Measurements from ENCODE around the gene STEAP2. TPM values are rescaled to one million over a fixed set of nuclear protein-coding genes. Genes with fewer than 3 reads are reported as not detected.

Gene STEAP2
- polyA plus RNA-seq, 4 donors = 2.2 to 16.0 (median 4.5) TPM

GRCh38 chr7:90173127-90173844 is 38.3 kb upstream of the STEAP2 start:
- 59 to 73% (median 73%) methylated on average over 4 of the region's 4 CpGs for WGBS, 3 donors
- Histone ChIP-seq H3K9me3 (ENCODE audit: control insufficient read depth in 2 of 2, insufficient read depth in 1 of 2, low read depth in 1 of 2, low read length in 1 of 2) (peaks cover 0 to 14% of the 10 kb centered on the region in 2 donors), H3K36me3 (ENCODE audit: control insufficient read depth in 3 of 3, insufficient read depth in 2 of 3, low read depth in 1 of 3, low read length in 3 of 3) (no peaks in the 10 kb centered on the region), H3K4me3 (ENCODE audit: low read depth in 1 of 3, low read length in 3 of 3) (no peak overlapping the region), H3K27me3 (ENCODE audit: control insufficient read depth in 3 of 3, insufficient read depth in 3 of 3, low read length in 3 of 3) (no peaks in the 10 kb centered on the region), H3K27ac (ENCODE audit: low read depth in 1 of 3, low read length in 2 of 3) (no peak overlapping the region), H3K4me1 (ENCODE audit: control insufficient read depth in 3 of 3, insufficient read depth in 2 of 3, low read depth in 1 of 3, low read length in 2 of 3) (peaks cover 0 to 4% (median 3%) of the 10 kb centered on the region in 3 donors)
- DNase-seq (no peak), FAIRE-seq (no peak)

GRCh38 chr7:90175667-90176066 is 35.9 kb upstream of the STEAP2 start:
- DNase-seq (no peak), FAIRE-seq (no peak)
- no peaks in the 10 kb centered on the region for H3K27me3 ChIP-seq (ENCODE audit: control insufficient read depth in 3 of 3, insufficient read depth in 3 of 3, low read length in 3 of 3)
- no peak overlapping the region for H3K4me3 ChIP-seq (ENCODE audit: low read depth in 1 of 3, low read length in 3 of 3)
- peaks cover 0 to 14% of the 10 kb centered on the region in 2 donors for H3K9me3 ChIP-seq (ENCODE audit: control insufficient read depth in 2 of 2, insufficient read depth in 1 of 2, low read depth in 1 of 2, low read length in 1 of 2)
- 71 to 95% (median 80%) methylated on average over 4 of the region's 4 CpGs for WGBS, 3 donors
- H3K36me3 ChIP-seq (ENCODE audit: control insufficient read depth in 3 of 3, insufficient read depth in 2 of 3, low read depth in 1 of 3, low read length in 3 of 3) = no peaks in the 10 kb centered on the region
- H3K27ac ChIP-seq (ENCODE audit: low read depth in 1 of 3, low read length in 2 of 3) = no peak overlapping the region
- peaks cover 2 to 8% (median 3%) of the 10 kb centered on the region in 3 donors for H3K4me1 ChIP-seq (ENCODE audit: control insufficient read depth in 3 of 3, insufficient read depth in 2 of 3, low read depth in 1 of 3, low read length in 2 of 3)

GRCh38 chr7:90176195-90176594 is 35.3 kb upstream of the STEAP2 start:
- no peak for FAIRE-seq
- Histone ChIP-seq H3K9me3 (ENCODE audit: control insufficient read depth in 2 of 2, insufficient read depth in 1 of 2, low read depth in 1 of 2, low read length in 1 of 2) (peaks cover 0 to 14% of the 10 kb centered on the region in 2 donors), H3K4me1 (ENCODE audit: control insufficient read depth in 3 of 3, insufficient read depth in 2 of 3, low read depth in 1 of 3, low read length in 2 of 3) (peaks cover 2 to 8% (median 3%) of the 10 kb centered on the region in 3 donors), H3K27me3 (ENCODE audit: control insufficient read depth in 3 of 3, insufficient read depth in 3 of 3, low read length in 3 of 3) (no peaks in the 10 kb centered on the region), H3K36me3 (ENCODE audit: control insufficient read depth in 3 of 3, insufficient read depth in 2 of 3, low read depth in 1 of 3, low read length in 3 of 3) (no peaks in the 10 kb centered on the region), H3K27ac (ENCODE audit: low read depth in 1 of 3, low read length in 2 of 3) (no peak overlapping the region), H3K4me3 (ENCODE audit: low read depth in 1 of 3, low read length in 3 of 3) (no peak overlapping the region)
- 93 to 95% (median 94%) methylated on average over 1 of the region's 1 CpG for WGBS, 3 donors
- no peak for DNase-seq

GRCh38 chr7:90178166-90178565 is 33.4 kb upstream of the STEAP2 start:
- peaks cover 0 to 14% of the 10 kb centered on the region in 2 donors for H3K9me3 ChIP-seq (ENCODE audit: control insufficient read depth in 2 of 2, insufficient read depth in 1 of 2, low read depth in 1 of 2, low read length in 1 of 2)
- peaks cover 2 to 3% (median 3%) of the 10 kb centered on the region in 3 donors for H3K4me1 ChIP-seq (ENCODE audit: control insufficient read depth in 3 of 3, insufficient read depth in 2 of 3, low read depth in 1 of 3, low read length in 2 of 3)
- no peaks in the 10 kb centered on the region for H3K36me3 ChIP-seq (ENCODE audit: control insufficient read depth in 3 of 3, insufficient read depth in 2 of 3, low read depth in 1 of 3, low read length in 3 of 3)
- no peak overlapping the region for H3K4me3 ChIP-seq (ENCODE audit: low read depth in 1 of 3, low read length in 3 of 3)
- WGBS, 3 donors = 93 to 98% (median 98%) methylated on average over 2 of the region's 2 CpGs
- no peak for DNase-seq
- peak overlapping the region in 1 of 3 donors; percentile 21 for H3K27ac ChIP-seq (ENCODE audit: low read depth in 1 of 3, low read length in 2 of 3)
- no peaks in the 10 kb centered on the region for H3K27me3 ChIP-seq (ENCODE audit: control insufficient read depth in 3 of 3, insufficient read depth in 3 of 3, low read length in 3 of 3)
- FAIRE-seq = no peak

- Histone ChIP-seq H3K4me3 (ENCODE audit: low read depth in 1 of 3, low read length in 3 of 3) (no peak overlapping the region), H3K9me3 (ENCODE audit: control insufficient read depth in 2 of 2, insufficient read depth in 1 of 2, low read depth in 1 of 2, low read length in 1 of 2) (peaks cover 0 to 14% of the 10 kb centered on the region in 2 donors), H3K27ac (ENCODE audit: low read depth in 1 of 3, low read length in 2 of 3) (peak overlapping the region in 1 of 3 donors; percentile 21), H3K36me3 (ENCODE audit: control insufficient read depth in 3 of 3, insufficient read depth in 2 of 3, low read depth in 1 of 3, low read length in 3 of 3) (no peaks in the 10 kb centered on the region), H3K27me3 (ENCODE audit: control insufficient read depth in 3 of 3, insufficient read depth in 3 of 3, low read length in 3 of 3) (no peaks in the 10 kb centered on the region), H3K4me1 (ENCODE audit: control insufficient read depth in 3 of 3, insufficient read depth in 2 of 3, low read depth in 1 of 3, low read length in 2 of 3) (peaks cover 0 to 3% (median 2%) of the 10 kb centered on the region in 3 donors)
- DNase-seq (peak; percentile 44 to 50), FAIRE-seq (no peak)
- 55 to 67% (median 56%) methylated on average over 6 of the region's 6 CpGs for WGBS, 3 donors
These were observed 32.8 kb upstream of the STEAP2 start for GRCh38 chr7:90178679-90179278.

GRCh38 chr7:90180011-90180585 is 31.4 kb upstream of the STEAP2 start:
- Histone ChIP-seq H3K4me1 (ENCODE audit: control insufficient read depth in 3 of 3, insufficient read depth in 2 of 3, low read depth in 1 of 3, low read length in 2 of 3) (peaks cover 0 to 3% (median 2%) of the 10 kb centered on the region in 3 donors), H3K36me3 (ENCODE audit: control insufficient read depth in 3 of 3, insufficient read depth in 2 of 3, low read depth in 1 of 3, low read length in 3 of 3) (no peaks in the 10 kb centered on the region), H3K27me3 (ENCODE audit: control insufficient read depth in 3 of 3, insufficient read depth in 3 of 3, low read length in 3 of 3) (no peaks in the 10 kb centered on the region), H3K4me3 (ENCODE audit: low read depth in 1 of 3, low read length in 3 of 3) (no peak overlapping the region), H3K9me3 (ENCODE audit: control insufficient read depth in 2 of 2, insufficient read depth in 1 of 2, low read depth in 1 of 2, low read length in 1 of 2) (peaks cover 0 to 14% of the 10 kb centered on the region in 2 donors), H3K27ac (ENCODE audit: low read depth in 1 of 3, low read length in 2 of 3) (no peak overlapping the region)
- 76 to 85% (median 78%) methylated on average over 1 of the region's 1 CpG for WGBS, 3 donors
- FAIRE-seq = no peak
- no peak for DNase-seq

GRCh38 chr7:90180649-90181048 is 30.9 kb upstream of the STEAP2 start:
- H3K27ac ChIP-seq (ENCODE audit: low read depth in 1 of 3, low read length in 2 of 3) = no peak overlapping the region
- no peaks in the 10 kb centered on the region for H3K27me3 ChIP-seq (ENCODE audit: control insufficient read depth in 3 of 3, insufficient read depth in 3 of 3, low read length in 3 of 3)
- peaks cover 0 to 12% of the 10 kb centered on the region in 2 donors for H3K9me3 ChIP-seq (ENCODE audit: control insufficient read depth in 2 of 2, insufficient read depth in 1 of 2, low read depth in 1 of 2, low read length in 1 of 2)
- no peak for FAIRE-seq
- no peak overlapping the region for H3K4me3 ChIP-seq (ENCODE audit: low read depth in 1 of 3, low read length in 3 of 3)
- no peaks in the 10 kb centered on the region for H3K36me3 ChIP-seq (ENCODE audit: control insufficient read depth in 3 of 3, insufficient read depth in 2 of 3, low read depth in 1 of 3, low read length in 3 of 3)
- peaks cover 0 to 3% (median 2%) of the 10 kb centered on the region in 3 donors for H3K4me1 ChIP-seq (ENCODE audit: control insufficient read depth in 3 of 3, insufficient read depth in 2 of 3, low read depth in 1 of 3, low read length in 2 of 3)
- DNase-seq = no peak

- DNase-seq (no peak), FAIRE-seq (no peak)
- H3K9me3 ChIP-seq (ENCODE audit: control insufficient read depth in 2 of 2, insufficient read depth in 1 of 2, low read depth in 1 of 2, low read length in 1 of 2) = peaks cover 0 to 4% of the 10 kb centered on the region in 2 donors
- H3K36me3 ChIP-seq (ENCODE audit: control insufficient read depth in 3 of 3, insufficient read depth in 2 of 3, low read depth in 1 of 3, low read length in 3 of 3) = no peaks in the 10 kb centered on the region
- peaks cover 0 to 3% (median 2%) of the 10 kb centered on the region in 3 donors for H3K4me1 ChIP-seq (ENCODE audit: control insufficient read depth in 3 of 3, insufficient read depth in 2 of 3, low read depth in 1 of 3, low read length in 2 of 3)
- no peaks in the 10 kb centered on the region for H3K27me3 ChIP-seq (ENCODE audit: control insufficient read depth in 3 of 3, insufficient read depth in 3 of 3, low read length in 3 of 3)
- no peak overlapping the region for H3K4me3 ChIP-seq (ENCODE audit: low read depth in 1 of 3, low read length in 3 of 3)
- H3K27ac ChIP-seq (ENCODE audit: low read depth in 1 of 3, low read length in 2 of 3) = no peak overlapping the region
These were observed 30.1 kb upstream of the STEAP2 start for GRCh38 chr7:90181485-90181884.

All from small intestine (tissue), 7 donors.